Measurements from ENCODE around the gene GRK2. TPM values are rescaled to one million over a fixed set of nuclear protein-coding genes. Genes with fewer than 3 reads are reported as not detected.
"Not testable (repeated sequence)": the region's sequence is repeated elsewhere in the genome, so short reads cannot be mapped to it uniquely, and the experiment has no call there.

GRK2 gene
- total RNA-seq, 1 donor from 2014 or later, result 34.5 TPM

DNA sequence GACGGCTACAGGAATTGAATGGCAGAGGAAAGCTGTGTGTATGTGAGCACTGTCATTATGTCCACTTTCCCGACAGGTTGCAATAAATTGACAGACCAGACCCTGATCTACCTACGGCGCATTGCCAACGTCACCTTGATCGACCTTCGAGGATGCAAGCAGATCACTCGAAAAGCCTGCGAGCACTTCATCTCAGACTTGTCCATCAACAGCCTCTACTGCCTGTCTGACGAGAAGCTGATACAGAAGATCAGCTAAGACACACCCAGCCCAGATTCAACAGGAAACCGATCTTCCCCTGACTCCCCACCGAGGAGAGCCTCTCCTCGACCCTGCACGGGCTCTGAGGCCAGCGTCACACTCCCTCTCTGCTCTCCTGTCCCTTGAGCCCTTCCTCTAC lies 11.5 kb upstream of the GRK2 start:
- no peak for DNase-seq

DNA sequence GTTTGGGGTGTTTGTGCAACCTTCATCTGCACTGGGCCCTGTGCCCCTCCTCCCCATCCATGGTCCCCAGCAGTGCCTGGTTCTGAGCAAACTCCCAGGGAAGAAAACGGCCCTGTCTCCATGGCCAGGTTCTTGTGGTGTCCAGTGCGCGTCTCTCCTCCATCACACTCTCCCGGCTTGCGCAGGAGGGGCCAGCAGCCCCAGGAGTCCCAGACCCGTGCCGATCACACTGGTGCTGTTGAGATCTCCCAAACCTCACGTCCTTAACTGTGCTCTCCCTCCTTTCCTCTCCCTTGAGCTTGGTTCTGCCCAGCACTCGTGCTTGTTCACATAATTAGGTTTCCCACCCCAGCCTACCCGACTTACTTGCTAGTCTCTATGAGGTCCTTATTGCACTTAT lies 10.9 kb upstream of the GRK2 start:
- no peak for DNase-seq

DNA sequence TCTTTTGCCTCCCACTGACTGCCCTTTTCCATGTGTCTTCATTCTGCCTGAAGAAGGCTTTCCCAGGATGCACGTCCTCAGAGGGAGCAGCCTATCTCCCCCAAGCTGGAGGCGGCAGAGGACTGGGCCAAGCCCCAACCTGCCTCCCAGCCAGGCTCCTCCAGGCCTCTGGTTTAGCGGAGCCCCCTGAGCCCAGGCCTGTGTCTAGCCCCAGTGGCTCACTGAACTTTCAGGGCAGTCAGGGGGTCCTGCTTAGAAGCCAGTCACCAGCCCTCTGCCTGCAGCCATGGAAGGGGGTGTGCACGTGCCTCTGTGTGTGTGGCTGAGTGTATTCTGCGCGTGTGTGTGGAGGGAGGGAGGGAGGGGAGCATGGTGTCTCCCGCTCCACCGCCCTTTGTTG lies 10.4 kb upstream of the GRK2 start:
- no peak for DNase-seq

DNA sequence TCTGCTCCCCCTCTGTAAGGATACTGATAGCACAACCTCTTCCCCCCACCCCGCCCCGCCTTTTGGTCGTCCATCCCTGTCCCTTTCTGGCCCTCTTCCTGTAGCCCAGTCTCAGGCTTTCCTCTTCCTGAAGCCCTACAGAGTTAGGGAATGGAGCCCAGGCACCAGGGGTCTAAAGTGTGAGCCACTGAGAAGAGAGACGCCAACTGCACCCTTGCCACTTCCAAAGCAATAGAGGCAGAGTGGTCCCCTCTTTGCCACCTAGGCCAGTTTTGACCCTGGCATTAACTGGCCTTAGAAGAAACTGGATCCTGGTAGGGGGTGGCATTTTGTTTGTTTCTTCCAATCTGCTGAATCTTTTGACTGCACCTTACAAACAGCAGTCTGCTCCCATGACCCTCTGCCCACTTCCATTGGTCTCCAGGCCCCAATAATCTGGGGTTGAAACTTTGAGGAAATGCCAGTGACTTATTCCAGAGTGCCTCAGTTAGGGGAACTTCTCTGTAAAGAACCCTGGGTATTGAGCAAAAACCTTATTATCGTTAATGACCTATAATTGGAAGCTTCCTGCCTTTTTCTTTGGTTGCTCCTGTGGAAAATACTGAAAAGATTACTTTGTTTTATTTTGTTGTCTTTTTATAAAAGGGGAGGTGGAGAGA lies 9.7 kb upstream of the GRK2 start:
- DNase-seq, result no peak

DNA sequence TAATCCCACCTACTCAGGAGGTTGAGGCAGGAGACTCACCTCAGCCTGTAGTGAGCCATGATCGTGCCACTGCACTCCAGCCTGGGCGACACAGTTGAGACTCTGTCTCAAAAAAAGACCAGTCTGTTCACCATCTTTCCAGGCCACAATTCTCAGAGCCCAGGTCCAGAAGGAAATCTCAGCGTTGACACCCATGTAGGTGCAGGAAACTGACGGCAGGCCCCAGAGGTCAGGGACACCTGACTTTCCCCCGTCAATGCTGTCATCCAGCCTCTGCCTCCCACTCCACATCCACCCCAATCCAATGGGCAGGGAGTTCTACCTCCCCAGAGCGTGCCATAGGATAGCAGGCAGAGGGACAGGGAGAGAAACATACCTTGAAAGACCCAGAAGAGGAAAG lies 5.9 kb upstream of the GRK2 start:
- DNase-seq, result no peak

DNA sequence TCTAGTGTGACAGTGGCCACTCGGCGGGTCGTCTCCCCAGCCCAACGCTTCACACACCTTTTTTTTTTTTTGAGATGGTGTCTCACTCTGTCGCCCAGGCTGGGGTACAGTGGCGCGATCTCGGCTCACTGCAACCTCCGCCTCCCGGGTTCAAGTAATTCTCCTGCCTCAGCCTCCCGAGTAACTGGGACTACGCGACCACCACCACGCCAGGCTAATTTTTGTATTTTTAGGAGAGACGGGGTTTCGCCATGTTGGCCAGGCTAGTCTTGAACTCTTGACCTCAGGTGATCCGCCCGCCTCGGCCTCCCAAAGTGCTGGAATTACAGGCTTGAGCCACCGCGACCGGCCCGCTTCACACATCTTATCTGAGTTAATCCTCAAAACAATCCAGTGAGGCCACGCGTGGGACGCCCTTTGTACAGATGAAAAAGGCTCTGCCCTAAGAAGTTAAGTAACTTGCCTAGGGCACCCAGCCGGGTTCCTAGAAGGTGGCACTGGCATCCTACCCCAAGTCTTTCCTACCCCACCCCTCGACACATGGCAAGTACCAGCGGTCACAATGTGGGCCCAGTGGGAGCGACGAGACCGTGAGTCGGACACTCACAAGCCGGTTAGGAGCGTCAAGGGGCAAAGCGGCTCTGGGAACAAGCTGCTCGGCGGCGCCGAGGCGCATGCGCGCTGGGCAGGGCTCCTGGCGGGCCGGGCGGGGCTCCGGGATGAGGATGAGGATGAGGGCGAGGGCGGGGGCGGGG lies 5.2 kb upstream of the GRK2 start:
- not testable (repeated sequence) for DNase-seq

DNA sequence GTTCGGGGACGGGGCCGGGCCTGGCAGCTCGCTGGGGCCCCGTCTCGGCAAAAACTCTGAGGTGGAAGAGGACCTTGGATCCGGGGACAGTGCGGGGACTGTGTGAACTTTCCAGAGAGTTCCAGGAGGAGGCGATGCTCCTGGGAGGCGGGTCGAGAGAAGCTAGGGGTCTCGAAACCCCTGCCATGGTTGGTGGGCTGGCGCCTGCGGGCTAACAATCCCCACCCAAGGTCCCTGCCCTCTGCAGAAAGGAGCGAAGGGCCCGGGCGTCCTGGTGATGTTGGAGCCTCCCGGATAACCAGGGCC lies 4.7 kb upstream of the GRK2 start:
- no peak for DNase-seq

DNA sequence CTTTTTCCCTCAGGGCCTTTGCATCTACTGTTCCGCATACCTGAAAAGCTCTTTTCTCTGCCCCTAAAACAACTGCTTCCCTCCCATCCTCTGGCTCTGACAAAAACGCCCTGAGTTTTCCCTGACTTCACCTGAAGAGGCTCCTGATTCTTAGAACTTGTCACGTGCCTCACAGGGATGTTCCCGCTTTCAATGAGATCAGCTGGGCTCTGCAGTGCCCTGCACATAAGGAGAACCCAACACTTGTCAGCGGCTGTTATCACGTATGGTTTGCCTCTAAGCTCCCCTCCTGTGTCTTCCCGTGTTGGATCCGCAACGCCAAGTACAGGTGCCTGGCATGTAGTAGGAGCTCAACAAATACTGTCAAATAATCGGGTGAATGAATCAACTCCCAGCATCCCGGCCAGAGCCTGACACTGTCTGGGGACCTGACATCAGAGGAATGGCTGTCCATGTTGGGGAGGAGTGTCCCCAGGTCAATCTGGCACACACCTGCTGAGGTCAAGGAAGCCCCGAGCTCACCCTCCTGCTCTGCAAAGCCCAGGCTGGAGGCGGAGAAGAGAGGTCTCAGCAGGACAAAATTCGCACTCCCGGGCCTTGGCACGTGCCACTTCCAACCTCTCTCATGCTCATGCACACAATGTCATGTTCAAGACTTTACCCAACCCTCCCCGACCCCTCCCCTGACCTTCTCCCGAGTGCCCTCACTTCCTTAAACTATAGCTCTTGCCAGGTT lies 4.2 kb upstream of the GRK2 start:
- no peak for DNase-seq

DNA sequence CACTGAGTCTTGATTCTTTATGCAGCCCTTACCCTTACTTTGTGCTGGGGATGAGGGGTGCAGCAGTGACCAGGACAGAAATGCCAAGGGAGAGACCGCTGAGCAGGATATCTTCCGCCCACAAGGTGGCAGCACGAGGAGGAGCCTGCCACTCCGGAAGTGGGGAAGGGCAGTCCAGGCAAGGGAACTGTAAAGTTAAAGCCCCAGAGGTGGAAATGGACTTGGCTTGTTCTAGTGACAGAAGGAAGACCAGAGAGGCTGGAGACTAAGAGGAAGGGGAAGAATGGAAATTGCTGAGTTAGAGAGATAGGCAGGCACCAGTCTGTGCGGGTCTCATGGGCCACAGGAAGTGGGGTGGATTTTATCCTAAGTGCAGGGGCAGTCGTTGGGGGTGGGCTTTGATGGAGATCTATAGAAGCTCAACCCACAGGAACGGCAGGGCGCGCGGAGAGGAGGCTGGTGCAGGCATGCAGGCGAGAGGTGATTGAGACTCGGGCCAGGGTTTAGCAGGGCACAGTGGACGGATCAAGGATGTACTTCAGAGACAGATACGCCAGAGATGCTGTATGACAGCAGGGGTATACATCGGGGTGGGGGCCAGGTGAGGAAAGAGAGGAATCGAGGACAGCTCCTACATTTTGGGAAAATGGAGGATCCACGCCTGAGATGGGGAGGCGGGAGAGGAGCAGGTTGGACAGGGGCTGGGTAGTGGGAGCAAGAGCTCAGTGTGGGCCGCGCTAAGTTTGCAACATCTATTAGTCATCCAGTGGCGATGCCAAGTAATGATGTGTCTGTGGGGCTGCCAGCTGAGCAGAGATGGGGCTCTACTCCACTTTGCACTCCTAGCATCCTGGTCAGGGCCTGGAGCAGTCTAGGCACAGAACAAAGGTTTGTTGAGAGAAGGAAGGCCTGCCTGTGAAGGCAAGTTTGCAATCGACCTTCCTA lies 3.3 kb upstream of the GRK2 start:
- peak; percentile 47 for DNase-seq

DNA sequence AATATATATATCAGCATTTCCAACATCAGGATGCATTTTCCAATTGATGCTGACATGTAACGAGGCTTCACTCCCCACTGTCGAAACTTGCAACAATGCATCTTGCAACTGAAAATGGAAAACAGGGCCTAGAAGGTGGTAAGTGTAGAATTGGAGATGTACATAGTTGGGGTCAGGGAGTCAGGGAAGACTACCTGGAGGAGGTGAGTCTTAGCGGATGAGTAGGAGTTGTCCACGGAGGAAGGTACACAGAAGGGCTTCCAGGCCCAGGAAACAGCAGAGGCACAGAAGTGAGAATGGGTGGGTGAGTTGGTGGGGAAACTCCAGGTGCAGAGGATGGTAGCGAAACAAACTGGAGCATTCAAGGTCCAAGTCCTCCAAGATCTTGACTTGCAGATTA lies 2.0 kb upstream of the GRK2 start:
- DNase-seq, result no peak

DNA sequence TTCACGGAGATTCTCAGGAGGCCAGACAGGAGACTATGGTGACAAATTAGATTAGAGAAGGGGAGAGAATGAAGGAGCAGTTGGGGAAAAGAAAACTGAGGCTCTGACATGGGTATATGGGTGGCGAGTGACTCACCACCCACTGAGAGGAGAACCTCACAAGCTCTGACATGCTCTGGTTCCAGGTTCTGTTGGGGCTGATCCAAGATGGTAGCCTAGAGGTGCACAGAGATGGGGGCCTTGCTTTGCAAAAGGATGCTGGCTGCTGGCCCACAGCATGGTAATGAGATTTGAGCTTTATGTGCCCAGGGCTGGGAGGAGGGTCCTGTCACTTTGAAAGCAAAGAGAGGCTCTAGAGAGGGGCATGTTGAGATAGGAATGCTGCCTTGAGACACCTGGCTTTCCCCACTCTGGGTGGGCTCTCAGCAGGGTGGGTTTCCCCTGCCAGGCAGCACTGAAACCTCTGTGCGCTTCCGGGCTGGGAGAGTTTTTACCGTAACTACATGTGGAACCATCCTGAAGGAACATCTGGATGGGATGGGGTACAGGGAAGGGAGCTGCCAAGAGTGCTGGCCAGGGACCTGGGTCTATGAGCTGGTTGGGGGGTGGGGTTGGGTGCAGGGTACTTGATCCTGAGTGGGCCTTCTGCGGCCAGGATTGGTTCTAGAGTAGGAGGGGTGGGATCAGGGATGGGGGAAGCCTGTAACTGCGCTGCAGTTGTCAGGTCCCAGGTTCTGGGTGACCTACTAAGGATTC lies 1.2 kb upstream of the GRK2 start:
- DNase-seq, result no peak

DNA sequence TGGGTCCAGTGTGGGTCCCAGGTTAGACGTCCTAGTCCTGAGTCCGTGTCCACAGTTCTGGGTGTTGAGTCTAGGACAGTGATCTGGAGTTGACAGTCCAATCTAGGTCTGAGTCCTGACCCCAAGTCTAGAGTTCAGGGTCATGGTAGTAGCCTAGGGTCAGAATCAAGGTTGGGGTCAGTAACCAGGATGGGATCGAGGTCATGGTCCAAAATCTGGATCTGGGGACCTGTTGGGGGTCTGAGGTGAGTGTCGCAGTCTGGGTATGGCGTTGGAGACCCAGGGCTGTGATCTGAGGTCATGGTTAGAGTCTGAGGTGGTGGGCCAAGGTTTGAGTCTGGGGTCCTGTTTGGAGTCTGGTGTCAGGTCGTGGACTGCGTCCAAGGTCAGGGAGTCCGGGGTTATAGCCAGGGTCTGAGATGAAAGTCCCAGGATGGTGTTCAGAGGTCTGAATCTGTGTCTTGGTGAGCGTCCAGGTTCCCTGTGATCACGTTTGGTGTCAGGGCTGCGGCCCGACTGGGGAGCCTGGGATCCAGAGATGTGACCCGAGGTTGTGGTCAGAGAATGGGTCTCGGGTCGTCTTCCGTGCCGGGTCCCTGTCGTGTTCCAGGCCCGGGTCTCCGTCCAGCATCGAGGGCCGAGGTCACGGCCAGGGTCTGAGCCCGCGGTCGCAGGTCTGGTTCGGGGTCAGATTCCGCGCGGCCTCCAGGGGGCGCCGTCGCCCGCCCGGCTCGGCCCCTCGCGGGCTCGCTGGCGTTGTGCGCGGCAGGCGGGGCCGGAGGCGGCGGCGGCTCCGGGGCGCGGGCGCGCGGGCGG lies 432 bp upstream of the GRK2 start:
- peak; percentile 33 for DNase-seq

DNA sequence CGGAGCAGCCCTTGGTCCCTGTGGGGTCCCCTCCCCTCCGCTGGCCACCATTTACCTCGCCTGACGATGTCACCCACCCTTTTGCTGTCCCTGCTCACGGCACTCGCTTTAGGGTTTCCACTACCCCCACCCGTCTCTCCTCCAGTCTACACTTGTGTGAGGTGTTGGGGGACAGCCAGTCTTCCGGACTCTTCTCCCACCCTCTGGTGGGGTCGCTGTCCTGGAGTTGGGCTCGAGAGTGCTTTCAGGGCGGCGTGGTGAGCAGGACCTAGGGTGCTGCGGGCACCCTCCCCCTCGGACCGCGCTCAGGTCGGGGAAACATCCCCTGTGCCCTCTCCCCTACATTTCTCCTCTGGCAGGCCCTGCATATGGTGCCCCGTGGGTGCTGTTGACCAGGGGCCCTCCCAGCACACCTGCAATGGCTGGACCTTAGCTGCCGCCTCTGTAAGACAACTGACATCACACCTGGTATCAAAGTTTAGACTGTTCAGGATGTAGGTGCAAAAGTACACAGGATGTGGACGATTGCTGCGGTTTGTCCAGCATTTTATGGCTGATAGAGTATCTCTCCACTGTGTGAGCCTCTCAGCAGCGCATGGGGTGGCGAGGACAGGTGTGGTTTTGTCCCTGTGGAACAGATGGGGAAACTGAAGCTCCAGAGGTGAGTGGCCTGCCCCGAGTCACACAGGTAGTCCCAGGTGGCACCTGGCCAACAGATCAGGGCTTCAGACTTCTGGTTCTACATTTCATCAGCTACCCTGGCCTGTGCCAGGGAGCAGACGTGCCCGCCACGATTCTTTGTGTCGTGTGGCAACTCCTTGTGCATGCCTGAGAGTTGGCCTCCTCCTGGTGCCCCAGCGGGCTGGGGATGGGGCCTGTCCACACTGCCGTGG lies 1.2 kb downstream of the GRK2 start:
- DNase-seq, result no peak

DNA sequence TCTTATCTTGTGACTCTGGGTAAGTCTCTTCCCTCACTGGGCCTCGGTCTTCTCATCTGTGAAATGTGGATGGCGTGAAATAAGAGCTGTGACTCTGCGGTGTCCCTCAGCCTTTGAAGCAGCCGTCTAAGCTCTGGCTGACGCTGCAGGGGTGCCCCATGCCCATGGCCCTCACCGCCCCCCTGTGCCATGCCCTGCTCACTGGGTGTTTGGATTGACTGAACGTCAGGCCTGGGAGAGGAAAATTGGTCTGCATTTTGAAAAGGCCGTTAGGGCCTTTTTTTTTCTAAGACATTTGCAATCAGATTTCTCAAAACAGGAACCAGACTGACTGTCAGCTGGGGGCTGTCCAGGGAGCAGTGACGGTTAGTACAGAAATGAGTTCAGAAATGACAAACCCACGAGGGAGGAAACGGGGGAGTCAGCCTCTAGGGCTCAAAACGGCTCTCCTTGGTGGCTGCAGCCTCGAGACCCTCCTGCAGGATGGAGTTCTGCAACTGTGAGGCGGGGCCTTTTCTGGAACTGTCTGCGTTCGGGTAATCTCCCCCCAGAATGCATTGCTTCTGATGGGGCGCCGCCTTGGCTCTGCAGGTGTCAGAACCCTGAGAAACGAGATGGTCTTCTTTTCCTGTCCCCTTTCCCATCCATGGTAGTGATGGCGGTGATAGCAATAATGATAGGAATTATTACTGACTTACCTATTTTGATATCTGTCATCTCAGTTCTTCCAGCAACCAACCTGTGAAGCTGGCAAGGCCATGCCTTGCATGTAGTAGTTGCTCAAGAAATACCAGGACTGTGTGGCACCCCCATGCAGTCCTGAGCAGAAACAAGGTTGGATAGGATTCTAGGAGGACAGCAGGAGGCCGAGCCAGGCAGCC lies 2.0 kb downstream of the GRK2 start:
- DNase-seq, result no peak

DNA sequence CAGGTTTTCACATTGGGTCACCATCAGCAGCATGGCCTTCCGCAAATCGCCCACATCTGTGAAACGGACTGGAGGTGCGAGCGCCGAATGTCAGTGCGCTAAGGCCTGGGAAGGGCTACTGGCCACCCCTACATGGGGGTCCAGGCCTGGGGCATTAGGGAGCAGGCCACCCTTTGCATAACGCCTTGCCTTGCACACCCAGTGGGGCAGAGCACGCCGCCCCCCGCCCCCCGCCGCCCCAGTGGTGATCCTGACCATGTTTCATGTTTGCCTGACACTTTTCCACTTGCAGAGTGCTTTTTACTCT lies 2.6 kb downstream of the GRK2 start:
- DNase-seq, result no peak

DNA sequence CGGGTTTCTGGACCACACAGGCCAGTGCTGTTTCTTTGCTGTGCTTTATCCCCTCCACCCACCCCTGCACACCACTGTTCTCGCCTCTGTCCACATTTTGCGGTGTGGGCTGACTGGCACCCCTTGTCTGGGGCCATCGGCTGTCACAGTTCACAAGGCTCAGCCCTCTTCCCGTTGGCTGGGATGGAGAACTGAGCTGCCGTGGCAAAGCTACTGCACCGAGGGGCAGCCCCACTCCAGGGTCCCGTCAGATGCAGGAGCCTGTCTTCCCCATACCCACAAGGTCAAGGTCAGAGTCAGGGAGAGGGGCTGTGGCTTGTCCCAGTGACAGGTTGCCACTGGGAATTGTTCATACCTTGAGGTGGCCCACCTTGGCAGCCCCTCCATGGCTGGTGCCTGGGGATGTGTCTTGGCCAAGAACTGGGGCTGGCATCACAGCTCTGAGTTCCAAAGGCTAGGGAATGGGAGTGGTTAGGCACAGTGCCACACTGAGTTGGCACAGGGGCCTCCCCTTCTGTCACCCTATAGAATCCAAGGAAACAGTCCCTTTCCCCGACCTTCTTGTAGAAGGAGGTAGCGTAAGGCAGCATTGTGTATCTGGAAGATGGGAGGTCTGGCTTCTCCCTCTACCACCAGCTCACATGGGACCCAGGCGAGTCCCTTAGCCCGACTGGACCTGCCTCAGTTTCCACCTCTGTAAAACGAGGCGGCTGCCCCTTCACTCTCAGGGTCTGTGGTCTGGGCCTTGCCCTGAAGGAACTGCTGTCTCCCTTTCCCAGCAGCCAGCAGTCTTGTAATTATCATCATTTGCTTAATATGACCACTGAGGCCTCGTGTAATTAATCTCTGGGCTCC lies 3.4 kb downstream of the GRK2 start:
- DNase-seq, result no peak

DNA sequence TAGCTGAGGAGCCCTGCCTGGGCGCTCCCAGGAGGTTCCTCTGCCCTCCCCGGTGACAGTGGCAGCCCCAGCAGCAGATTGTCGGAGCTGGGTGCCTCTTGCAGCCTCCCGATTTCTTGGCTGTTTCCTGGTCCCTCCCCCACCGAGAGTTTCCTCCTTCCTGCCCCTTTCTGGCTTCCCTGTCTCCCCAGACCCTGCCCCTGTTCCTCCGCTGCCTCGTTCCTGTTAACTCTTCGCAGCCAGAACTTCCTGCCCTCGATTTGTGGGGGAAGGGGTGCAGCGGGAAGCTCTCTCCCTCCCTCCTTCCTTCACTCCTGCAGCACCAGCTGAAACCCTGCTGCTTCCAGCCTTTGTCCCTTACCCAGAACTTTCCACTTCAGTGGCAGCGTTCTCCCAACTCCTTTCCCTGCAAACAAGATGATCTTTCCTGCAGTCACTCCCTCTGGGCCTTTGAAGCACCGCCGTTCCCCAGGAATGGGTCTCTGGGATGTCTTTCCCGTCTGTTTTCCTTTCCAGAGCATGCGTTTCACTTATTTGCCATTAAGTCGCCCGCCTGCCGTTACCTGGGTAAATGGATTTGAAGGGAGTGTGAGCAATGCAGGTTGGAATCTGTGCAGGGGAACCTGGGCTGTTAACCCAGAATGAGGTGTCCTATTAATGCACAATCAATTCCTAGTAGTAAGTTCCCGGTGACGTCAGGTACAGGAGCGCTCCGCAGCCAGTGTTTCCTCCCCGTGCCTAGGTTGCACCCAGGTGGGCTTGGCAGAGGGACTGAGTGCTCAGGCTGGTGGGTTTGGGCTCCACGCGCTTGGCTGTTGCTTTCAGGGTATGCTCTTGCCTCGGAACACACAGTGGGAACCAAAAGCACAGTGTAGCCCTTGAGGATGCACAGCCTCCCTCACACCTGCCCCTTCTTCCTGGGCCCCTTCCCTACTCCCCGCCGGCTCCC lies 4.3 kb downstream of the GRK2 start:
- peak; percentile 46 for DNase-seq

Measured in skin of body (tissue), 2 donors.